Colon (tissue), 2 donors: ENCODE measurements around the gene PRPSAP1.
"Not testable (repeated sequence)": the region's sequence is repeated elsewhere in the genome, so short reads cannot be mapped to it uniquely, and the experiment has no call there.

Experiments used
- FAIRE-seq: peaks from 2 replicates; lab custom pipeline; 2012; peaks lifted over from hg19 to GRCh38; lab: Jason Lieb, UNC
- donor health status: control.
- donor health status: control.

PRPSAP1 gene

GRCh38 chr17:76359776-76360175 is 6.1 kb upstream of the PRPSAP1 start:
- not testable (repeated sequence) for FAIRE-seq

GRCh38 chr17:76359375-76359774 is 5.7 kb upstream of the PRPSAP1 start:
- FAIRE-seq = no peak

DNA sequence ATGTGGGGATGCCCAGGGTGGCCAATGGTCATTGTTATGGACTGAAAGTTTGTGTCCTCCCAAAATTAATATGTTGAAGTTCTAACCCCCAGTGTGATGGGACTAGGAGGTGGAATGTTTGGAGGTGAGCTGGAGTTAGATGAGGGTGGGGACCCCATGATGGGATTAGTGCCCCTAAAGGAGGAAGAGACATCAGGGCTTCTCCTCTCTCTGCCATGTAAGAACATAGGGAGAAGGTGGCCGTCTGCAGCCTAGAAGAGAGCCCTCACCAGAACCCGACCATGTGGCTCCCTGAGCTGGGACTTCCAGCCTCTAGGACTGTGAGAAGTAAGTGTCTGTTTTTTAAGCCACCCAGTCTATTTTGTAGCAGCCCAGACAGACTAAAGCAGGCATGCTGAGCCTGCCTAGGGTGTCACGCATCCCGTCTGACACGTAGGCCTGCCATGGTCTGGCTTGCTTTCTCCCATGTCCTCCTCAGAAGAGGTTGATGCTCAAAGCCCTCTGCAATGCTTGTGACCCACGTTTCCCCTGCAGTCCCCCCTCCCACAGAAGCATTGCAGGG is 4.0 kb upstream of the PRPSAP1 start:
- FAIRE-seq = no peak

- no peak for FAIRE-seq
Observed at GRCh38 chr17:76356803-76357456, 3.2 kb upstream of the PRPSAP1 start.

DNA sequence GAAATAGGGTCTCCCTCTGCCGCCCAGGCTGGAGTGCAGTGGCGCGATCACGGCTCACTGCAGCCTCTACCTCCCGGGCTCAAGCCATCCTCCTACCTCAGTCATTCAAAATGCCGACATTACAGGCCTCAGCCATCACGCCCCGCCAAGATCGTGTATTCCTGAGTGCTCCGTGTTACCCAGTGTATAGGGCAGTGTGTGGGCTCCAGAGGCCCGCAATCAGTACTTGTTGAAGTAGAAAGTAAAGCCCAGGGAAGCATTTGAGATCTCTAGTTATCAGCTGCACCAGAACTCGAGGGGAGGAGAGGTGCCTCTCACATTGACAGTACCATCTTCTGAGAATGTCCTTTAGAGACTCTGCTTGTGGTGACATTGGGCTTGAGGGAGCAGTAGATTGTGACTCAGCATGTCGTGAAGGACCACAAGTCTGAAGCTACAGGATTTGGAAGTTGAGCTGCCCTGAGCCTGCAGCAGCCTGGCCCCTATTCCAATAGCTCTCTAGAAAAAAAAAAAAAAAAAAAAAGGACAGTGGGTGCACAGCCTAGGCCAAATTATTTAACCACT is 1.1 kb upstream of the PRPSAP1 start:
- FAIRE-seq = no peak

- FAIRE-seq = no peak
Observed at GRCh38 chr17:76354317-76354729, 607 bp upstream of the PRPSAP1 start.

DNA sequence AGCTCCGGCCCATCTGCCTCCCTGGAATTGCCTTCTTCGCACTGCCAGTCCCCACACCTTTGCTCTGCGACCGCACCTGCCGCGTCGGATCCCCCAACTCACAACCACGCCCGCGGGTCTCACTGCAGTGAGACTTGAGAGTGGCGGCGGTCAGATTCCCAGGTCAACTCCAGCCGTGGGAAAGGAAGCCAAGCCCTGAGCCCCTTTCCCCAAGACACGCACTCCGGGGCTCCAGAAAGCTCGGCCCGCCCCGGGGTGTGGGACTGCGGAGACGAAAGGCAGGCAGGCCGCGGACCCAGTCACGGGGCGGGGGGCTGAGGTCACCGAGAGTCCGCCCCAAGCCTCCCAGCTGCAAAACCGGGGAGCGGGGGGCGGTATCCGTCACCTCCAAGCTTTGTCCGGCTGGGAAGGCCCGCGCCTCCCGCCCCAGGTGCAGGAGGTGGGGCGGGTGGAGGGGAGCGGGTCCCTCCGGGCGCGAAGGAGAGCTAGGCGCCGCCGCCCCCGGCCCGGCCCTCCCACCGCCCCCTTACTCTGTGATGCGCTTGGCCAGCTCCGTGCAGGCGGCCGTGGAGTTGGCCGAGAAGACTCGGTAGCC is 615 bp downstream of the PRPSAP1 start:
- FAIRE-seq = no peak

DNA sequence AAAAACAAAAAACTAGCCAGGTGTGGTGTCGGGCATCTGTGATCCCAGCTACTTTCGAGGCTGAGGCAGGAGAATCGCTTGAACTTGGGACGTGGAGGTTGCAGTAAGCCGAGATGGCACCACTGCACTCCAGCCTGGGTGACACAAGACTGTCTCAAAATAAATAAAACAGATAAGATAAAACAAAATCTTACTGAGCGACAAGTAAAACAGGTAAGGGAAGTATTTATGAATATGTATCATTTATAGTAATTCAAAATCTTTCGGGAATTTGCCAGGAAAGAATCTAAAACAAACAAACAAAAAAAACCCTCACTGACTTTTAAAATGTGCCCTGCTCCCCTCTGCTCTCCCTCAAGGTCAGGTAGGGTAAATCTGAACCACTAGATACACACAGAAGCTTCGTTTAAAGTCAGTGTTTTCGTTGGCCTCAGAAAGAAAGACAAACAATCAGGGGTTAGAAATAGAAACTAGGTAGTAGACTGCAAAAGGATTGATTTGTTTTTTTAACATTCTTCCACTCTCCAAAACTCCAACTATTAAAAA is 2.1 kb downstream of the PRPSAP1 start:
- no peak for FAIRE-seq

DNA sequence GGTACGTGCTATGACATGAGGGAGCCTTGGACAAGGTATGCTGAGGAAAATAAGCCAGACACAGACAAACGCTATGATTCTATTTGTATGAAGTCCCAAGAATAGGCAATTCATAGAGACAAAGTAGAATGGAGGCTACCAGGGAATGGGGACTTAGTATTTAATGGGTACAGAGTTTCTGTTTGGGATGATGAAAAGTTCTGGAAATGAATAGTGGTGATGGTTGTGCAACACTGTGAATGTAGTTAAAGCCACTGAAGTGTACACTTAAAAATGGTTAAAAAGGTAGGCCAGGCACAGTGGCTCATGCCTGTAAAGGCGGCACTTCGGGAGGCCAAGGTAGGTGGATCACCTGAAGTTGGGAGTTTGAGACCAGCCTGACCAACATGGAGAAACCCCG is 3.3 kb downstream of the PRPSAP1 start:
- no peak for FAIRE-seq

DNA sequence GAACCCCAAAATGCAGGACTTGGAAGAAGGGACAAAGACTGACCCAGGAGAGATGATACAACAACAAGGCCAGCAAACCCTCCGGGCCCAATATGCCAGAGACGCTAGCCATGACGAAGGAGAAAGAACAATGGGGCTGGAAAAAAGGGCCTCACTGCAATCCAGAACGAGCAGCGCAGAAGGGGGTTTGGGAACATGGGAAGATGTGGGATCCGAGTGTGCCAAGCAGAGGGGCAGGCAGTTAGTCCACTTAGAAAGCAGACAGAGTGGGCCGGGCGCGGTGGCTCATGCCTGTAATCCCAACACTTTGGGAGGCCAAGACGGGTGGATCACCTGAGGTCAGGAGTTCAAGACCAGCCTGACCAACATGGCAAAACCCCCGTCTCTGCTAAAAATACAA is 6.8 kb downstream of the PRPSAP1 start:
- not testable (repeated sequence) for FAIRE-seq

DNA sequence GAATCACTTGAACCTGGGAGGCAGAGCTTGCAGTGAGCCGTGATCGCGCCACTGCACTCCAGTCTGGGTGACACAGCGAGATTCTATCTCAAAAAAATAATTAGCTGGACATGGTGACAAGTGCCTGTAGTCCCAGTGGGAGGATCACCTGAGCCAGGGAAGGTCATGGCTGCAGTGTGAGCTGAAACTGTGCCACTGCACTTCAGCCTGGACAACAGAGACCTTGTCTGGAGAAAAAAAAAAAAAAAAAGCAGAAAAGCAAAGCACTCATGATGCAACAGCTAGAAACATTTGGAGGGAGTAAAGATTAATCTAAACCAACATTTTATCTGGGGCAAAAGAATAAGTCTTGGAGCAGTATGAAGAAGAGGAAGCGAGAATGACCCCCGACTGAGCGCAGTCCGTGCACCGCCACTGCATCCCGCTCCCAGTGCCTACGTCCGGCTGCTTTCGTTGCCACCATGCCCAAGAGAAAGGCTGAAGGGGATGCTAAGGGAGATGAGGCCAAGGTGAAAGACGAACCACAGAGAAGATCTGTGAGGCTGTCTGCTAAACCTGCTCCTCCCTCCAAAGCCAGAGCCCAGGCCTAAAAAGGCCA is 8.2 kb downstream of the PRPSAP1 start:
- FAIRE-seq = no peak

- FAIRE-seq = no peak
Observed at GRCh38 chr17:76343106-76343505, 10.6 kb downstream of the PRPSAP1 start.

DNA sequence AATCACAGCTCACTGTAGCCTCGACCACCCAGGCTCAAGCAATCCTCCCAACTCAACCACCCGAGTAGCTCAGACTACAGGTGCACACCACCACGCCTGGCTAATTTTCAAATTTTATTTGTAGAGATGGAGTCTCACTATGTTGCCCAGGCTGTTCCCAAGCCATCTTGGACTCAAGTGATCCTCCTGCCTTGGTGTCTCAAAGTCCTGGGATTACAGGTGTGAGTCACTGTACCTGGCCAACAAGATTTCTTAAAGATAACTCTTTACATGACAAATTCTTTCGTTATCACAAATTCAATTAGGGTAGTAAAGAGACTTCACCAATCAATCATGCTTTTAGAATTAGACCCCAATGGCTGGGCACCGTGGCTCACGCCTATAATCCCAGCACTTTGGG is 12.4 kb downstream of the PRPSAP1 start:
- FAIRE-seq = no peak

- FAIRE-seq = no peak
Observed at GRCh38 chr17:76337413-76337777, 16.3 kb downstream of the PRPSAP1 start.

- no peak for FAIRE-seq
Observed at GRCh38 chr17:76336756-76337412, 16.8 kb downstream of the PRPSAP1 start.

DNA sequence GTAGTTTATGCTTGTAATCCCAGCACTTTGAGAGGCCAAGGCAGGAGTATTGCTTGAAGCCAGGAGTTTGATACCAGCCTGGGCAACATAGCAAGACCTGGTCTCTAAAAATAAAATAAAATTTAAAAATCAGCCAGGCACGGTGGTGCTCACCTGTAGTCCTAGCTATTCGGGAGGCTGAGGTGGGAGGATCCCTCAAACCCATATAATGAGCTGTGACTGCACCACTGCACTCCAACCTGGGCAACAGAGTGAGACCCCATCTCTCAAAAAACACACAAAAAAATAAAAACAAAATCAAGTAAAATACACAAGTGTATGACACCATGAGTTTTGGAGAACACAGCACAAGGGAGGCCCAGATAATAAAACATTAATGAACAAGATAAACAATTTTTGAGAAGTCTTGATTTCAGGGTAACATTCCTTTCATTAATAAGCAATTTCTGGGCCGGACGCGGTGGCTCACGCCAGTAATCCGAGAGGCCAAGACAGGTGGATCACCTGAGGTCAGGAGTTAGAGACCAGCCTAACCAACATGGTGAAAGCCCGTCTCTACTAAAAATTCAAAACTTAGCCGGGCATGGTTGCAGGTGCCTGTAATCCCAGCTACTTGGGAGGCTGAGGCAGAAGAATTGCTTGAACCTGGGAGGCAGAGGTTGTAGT is 17.9 kb downstream of the PRPSAP1 start:
- no peak for FAIRE-seq

GRCh38 chr17:76333673-76334505 is 19.8 kb downstream of the PRPSAP1 start:
- FAIRE-seq = no peak

DNA sequence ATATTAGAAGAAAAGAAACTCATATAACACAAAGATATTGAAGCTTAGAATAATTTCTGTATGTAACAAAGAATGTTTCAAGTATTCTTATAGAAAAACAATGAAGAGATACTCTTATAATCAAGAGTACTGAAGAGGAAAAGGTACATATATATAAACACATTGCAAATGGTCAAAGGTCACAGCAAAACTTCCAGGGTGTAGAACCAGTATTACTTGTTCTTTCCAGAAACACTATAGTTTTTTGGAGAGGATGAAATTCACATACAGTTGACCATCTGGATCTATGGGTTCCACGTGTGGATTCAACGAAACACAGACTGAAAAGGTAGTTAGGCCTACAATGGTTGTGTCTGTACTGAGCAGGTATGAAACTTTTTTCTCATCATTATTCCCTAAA is 22.6 kb downstream of the PRPSAP1 start:
- FAIRE-seq = no peak

GRCh38 chr17:76329664-76330063 is 24.1 kb downstream of the PRPSAP1 start:
- no peak for FAIRE-seq

DNA sequence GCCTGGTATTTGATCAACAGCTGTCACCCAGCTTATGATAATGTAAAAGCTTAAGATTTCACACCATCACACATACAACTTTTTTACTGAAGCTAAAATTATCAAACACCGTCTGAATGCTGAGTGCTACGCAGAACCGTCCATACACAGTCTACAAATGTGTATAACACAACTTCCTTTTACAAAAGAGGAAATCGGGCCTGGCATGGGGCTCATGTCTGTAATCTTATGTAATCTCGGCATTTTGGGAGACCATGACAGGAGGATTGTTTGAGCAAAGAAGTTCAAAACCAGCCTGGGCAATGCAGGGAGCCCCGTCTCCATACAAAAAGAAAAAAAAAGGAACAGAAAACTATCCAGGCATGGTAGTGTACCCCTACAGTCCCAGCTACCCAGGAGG is 26.0 kb downstream of the PRPSAP1 start:
- FAIRE-seq = no peak

DNA sequence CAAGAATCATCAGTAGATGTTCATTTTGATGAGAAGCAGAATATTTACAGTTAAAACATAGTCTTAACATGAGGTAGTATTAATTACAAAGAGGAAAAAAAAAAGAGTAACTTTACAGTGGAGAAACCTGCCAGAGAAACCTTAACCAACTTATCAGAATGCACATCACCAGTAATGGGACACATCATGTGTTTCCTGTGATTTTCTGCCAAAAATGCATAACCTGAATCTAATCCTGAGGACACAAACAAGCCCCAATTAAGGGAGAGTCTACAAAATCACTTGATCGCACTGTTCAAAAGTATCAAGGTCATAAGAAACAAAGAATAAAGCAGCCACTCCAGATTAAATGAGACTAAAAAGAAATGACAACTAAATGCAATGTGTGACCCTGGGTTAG is 27.4 kb downstream of the PRPSAP1 start:
- no peak for FAIRE-seq
